Measurements from ENCODE around the gene GPC3. TPM values are rescaled to one million over a fixed set of nuclear protein-coding genes. Genes with fewer than 3 reads are reported as not detected.

The GPC3 gene
- total and polyA plus RNA-seq, 5 donors from 2014 or later = 0.34 to 0.93 (median 0.44) TPM; not detected in 2

DNA sequence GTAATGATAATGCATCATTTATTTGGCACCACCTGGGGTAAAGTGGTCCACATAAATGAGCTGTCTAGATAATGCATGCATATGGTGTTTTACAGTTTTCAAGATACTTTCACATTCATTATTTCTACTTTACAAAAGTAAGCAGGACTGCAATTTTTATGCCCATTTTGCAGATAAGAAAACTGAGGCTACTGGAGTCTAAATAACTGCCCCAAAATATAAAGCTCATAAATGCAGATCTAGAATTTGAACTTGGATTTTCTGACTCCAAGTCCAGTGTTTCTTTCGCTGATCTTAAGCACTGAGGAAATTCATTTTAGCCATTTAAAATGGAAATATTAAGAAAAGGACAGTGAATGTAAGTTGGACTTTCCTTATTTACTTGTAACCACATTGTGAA, 36.5 kb downstream of the GPC3 start:
- H3K27me3 Mint-ChIP-seq = peaks cover 7% of the 10 kb centered on the region
- no peak overlapping the region for H3K4me3 Mint-ChIP-seq
- H3K4me1 Mint-ChIP-seq = no peaks in the 10 kb centered on the region
- no peaks in the 10 kb centered on the region for H3K9me3 ChIP-seq (ENCODE audit: control insufficient read depth in 2 of 2, low read length in 2 of 2)
- H3K27ac Mint-ChIP-seq = no peak overlapping the region
- no peak overlapping the region for H3K27ac ChIP-seq (ENCODE audit: insufficient read depth, low read length, poor library complexity, severe bottlenecking)
- DNase-seq (no peak), ATAC-seq (ENCODE audit: low read depth in 2 of 2) (no peak)
- H3K4me3 ChIP-seq (ENCODE audit: low read depth, low read length) = no peak overlapping the region
- no peaks in the 10 kb centered on the region for H3K27me3 ChIP-seq (ENCODE audit: control insufficient read depth, insufficient read depth, low read length)
- no peaks in the 10 kb centered on the region for H3K36me3 Mint-ChIP-seq
- H3K36me3 ChIP-seq (ENCODE audit: control insufficient read depth, insufficient read depth, low read length) = no peaks in the 10 kb centered on the region
- peaks cover 0 to under 1% (median 0%) of the 10 kb centered on the region in 7 donors for H3K9me3 Mint-ChIP-seq
- no peaks in the 10 kb centered on the region for H3K4me1 ChIP-seq (ENCODE audit: control insufficient read depth, insufficient read depth, low read length, poor library complexity, severe bottlenecking)

DNA sequence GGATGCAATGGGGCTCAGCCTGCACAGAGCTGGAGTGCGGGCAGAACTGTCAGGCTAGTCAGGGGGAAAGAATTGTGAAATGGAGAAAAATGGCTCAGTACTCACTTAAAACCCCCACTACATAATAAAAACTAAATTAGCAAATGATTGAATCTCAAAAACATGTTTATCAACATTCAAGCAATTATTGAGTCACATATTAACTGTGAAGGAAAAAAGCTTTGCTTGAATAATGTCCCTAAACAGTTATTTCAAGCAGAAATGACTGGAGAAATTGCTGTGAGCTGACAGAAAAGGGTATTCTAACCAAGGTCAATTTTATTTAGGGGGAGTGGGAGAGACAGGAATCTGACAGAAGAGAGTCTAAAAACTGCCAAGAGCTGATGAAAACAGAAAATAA, 37.4 kb downstream of the GPC3 start:
- no peaks in the 10 kb centered on the region for H3K4me1 ChIP-seq (ENCODE audit: control insufficient read depth, insufficient read depth, low read length, poor library complexity, severe bottlenecking)
- H3K4me3 Mint-ChIP-seq = no peak overlapping the region
- H3K4me3 ChIP-seq (ENCODE audit: low read depth, low read length) = no peak overlapping the region
- no peaks in the 10 kb centered on the region for H3K36me3 Mint-ChIP-seq
- no peaks in the 10 kb centered on the region for H3K27me3 ChIP-seq (ENCODE audit: control insufficient read depth, insufficient read depth, low read length)
- ATAC-seq (ENCODE audit: low read depth in 2 of 2) = no peak
- H3K9me3 Mint-ChIP-seq = no peaks in the 10 kb centered on the region
- no peak overlapping the region for H3K27ac ChIP-seq (ENCODE audit: insufficient read depth, low read length, poor library complexity, severe bottlenecking)
- no peak overlapping the region for H3K27ac Mint-ChIP-seq
- DNase-seq = no peak
- H3K27me3 Mint-ChIP-seq = peaks cover 4% of the 10 kb centered on the region
- no peaks in the 10 kb centered on the region for H3K36me3 ChIP-seq (ENCODE audit: control insufficient read depth, insufficient read depth, low read length)
- no peaks in the 10 kb centered on the region for H3K9me3 ChIP-seq (ENCODE audit: control insufficient read depth in 2 of 2, low read length in 2 of 2)
- no peaks in the 10 kb centered on the region for H3K4me1 Mint-ChIP-seq

DNA sequence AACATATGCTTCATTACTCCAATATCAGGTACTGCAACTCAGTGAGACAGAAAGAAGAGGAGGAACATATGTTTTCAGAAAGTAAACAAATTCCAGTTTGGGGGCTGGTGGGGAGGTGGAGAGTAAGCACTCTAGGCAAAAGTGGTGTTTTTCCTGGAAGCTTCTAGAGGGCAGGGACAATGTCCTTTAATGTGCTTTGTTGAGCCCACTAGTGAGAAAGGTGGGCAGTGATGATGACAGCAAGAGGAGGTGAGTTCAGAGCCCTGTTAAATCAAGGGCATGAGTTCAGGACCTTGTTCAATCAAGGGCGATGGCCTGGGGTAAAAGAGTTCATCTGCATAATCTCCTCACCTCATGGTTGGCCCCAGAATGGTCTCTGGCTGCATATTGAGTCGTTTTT, 38.4 kb downstream of the GPC3 start:
- no peak for DNase-seq

DNA sequence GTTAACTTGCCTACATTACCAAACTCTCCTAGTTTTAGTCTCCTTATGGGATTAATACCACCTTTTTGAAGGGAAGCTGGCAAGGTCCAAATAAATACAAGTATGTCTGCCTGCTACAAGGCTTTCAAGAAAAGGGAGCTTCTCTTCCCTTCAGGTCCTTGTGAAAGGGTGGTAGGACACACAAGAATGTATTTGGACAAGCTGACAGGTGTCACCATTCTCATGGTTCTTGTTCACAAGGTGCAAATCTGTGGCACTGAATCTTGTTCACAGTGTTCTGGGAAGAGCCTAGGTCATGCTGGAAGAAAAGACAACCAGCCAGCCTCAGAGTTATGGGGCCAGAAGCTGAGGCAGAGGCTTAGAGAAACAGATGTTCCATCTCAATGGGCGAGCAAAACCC, 41.9 kb downstream of the GPC3 start:
- Histone ChIP-seq H3K9me3 (ENCODE audit: control insufficient read depth in 2 of 2, low read length in 2 of 2) (no peaks in the 10 kb centered on the region), H3K27me3 (ENCODE audit: control insufficient read depth, insufficient read depth, low read length) (no peaks in the 10 kb centered on the region), H3K36me3 (ENCODE audit: control insufficient read depth, insufficient read depth, low read length) (no peaks in the 10 kb centered on the region), H3K4me1 (ENCODE audit: control insufficient read depth, insufficient read depth, low read length, poor library complexity, severe bottlenecking) (no peaks in the 10 kb centered on the region), H3K27ac (ENCODE audit: insufficient read depth, low read length, poor library complexity, severe bottlenecking) (no peak overlapping the region), H3K4me3 (ENCODE audit: low read depth, low read length) (no peak overlapping the region)
- ATAC-seq (ENCODE audit: low read depth in 2 of 2) (no peak), DNase-seq (no peak)
- no peaks in the 10 kb centered on the region for H3K9me3 Mint-ChIP-seq
- H3K36me3 Mint-ChIP-seq = no peaks in the 10 kb centered on the region
- H3K4me1 Mint-ChIP-seq = no peaks in the 10 kb centered on the region
- no peak overlapping the region for H3K4me3 Mint-ChIP-seq
- peaks cover 4% of the 10 kb centered on the region for H3K27me3 Mint-ChIP-seq
- H3K27ac Mint-ChIP-seq = no peak overlapping the region

More for the DNA sequence above, 38.4 kb downstream of the GPC3 start:
- Mint-ChIP-seq H3K4me3 (no peak overlapping the region), H3K4me1 (no peaks in the 10 kb centered on the region), H3K9me3 (no peaks in the 10 kb centered on the region), H3K27me3 (peaks cover 4% of the 10 kb centered on the region), H3K27ac (no peak overlapping the region), H3K36me3 (no peaks in the 10 kb centered on the region)
- no peak overlapping the region for H3K4me3 ChIP-seq (ENCODE audit: low read depth, low read length)
- no peaks in the 10 kb centered on the region for H3K27me3 ChIP-seq (ENCODE audit: control insufficient read depth, insufficient read depth, low read length)
- no peak for ATAC-seq (ENCODE audit: low read depth in 2 of 2)
- H3K36me3 ChIP-seq (ENCODE audit: control insufficient read depth, insufficient read depth, low read length) = no peaks in the 10 kb centered on the region
- no peak overlapping the region for H3K27ac ChIP-seq (ENCODE audit: insufficient read depth, low read length, poor library complexity, severe bottlenecking)
- H3K4me1 ChIP-seq (ENCODE audit: control insufficient read depth, insufficient read depth, low read length, poor library complexity, severe bottlenecking) = no peaks in the 10 kb centered on the region
- no peaks in the 10 kb centered on the region for H3K9me3 ChIP-seq (ENCODE audit: control insufficient read depth in 2 of 2, low read length in 2 of 2)

DNA sequence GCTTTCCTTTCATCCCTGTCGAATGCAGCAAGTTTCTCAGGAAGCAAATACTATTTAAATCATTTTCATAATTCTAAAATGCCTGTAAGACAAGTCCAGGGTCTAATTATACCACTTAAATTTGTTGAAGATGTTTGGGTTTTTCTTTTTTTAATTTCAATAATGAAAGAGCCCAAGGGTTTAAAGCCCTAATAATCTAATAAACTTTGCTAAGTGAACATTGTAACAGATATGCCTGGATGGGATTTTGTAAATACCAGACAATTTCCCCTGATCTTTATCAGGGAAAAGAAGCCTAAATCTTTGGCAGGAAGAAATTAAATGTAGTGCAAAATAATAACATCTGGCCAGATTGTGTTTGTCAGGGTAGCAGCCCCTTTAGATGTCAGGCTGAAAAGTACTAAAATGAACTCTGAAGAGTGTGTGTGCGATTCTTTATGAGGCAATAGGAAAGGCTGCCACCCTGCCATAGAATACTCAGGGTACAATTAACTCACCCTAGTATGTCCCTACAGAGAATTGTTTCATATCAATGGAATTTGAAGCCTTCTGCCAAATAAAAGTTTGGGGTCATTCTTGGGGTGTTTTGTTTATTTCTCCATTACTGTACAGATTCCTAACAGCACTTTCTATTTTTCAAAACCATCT, 45.6 kb downstream of the GPC3 start:
- Mint-ChIP-seq H3K4me3 (no peak overlapping the region), H3K4me1 (no peaks in the 10 kb centered on the region), H3K9me3 (no peaks in the 10 kb centered on the region), H3K27ac (no peak overlapping the region), H3K36me3 (no peaks in the 10 kb centered on the region), H3K27me3 (peaks cover 5% of the 10 kb centered on the region)
- Histone ChIP-seq H3K4me1 (ENCODE audit: control insufficient read depth, insufficient read depth, low read length, poor library complexity, severe bottlenecking) (no peaks in the 10 kb centered on the region), H3K9me3 (ENCODE audit: control insufficient read depth in 2 of 2, low read length in 2 of 2) (no peaks in the 10 kb centered on the region), H3K27me3 (ENCODE audit: control insufficient read depth, insufficient read depth, low read length) (no peaks in the 10 kb centered on the region), H3K36me3 (ENCODE audit: control insufficient read depth, insufficient read depth, low read length) (no peaks in the 10 kb centered on the region), H3K4me3 (ENCODE audit: low read depth, low read length) (no peak overlapping the region), H3K27ac (ENCODE audit: insufficient read depth, low read length, poor library complexity, severe bottlenecking) (no peak overlapping the region)
- no peak for DNase-seq
- ATAC-seq (ENCODE audit: low read depth in 2 of 2) = no peak

DNA sequence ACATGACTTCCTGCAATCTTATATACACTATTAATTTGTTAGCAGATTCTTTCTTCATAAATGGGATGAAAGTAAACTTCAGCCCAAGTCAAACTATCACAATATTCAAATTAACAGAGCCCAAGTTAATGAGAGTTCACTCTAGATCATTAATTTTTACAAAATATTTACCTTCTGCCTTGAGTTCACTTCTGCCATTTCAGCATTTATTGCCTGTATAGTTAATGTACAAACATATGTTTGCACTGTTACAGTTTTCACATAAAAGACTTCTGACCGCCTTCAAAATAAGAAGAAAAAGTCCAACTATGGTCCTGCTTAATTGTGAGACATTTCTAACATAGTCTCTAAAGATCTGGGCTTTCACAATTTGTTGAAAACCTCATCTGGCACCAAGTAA, 46.9 kb downstream of the GPC3 start:
- DNase-seq = no peak
- no peaks in the 10 kb centered on the region for H3K36me3 Mint-ChIP-seq

DNA sequence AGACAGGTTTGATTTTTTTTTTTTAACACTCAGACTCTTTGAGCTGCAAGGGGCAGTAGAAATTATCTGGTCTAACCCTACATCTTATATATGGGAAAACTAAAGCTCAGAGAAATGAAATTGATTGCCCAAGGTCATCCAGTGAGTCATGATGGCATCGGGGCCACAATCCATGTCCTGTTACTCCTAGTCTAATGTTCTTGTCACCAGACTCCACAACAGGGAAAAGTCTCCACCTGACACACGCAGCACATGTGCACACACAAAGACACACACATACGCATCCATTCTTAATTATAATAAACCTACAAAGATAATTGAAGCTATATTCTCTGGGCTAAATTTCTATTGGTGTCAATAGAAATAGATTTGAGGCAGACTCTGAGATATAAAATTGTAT, 48.4 kb downstream of the GPC3 start:
- H3K4me3 ChIP-seq (ENCODE audit: low read depth, low read length) = no peak overlapping the region
- no peak overlapping the region for H3K4me3 Mint-ChIP-seq
- H3K27me3 Mint-ChIP-seq = peaks cover 5% of the 10 kb centered on the region
- H3K27ac Mint-ChIP-seq = no peak overlapping the region
- no peak overlapping the region for H3K27ac ChIP-seq (ENCODE audit: insufficient read depth, low read length, poor library complexity, severe bottlenecking)
- no peaks in the 10 kb centered on the region for H3K4me1 Mint-ChIP-seq
- no peak for ATAC-seq (ENCODE audit: low read depth in 2 of 2)
- H3K36me3 Mint-ChIP-seq = no peaks in the 10 kb centered on the region
- no peaks in the 10 kb centered on the region for H3K36me3 ChIP-seq (ENCODE audit: control insufficient read depth, insufficient read depth, low read length)
- no peak for DNase-seq
- no peaks in the 10 kb centered on the region for H3K9me3 Mint-ChIP-seq
- no peaks in the 10 kb centered on the region for H3K4me1 ChIP-seq (ENCODE audit: control insufficient read depth, insufficient read depth, low read length, poor library complexity, severe bottlenecking)
- no peaks in the 10 kb centered on the region for H3K9me3 ChIP-seq (ENCODE audit: control insufficient read depth in 2 of 2, low read length in 2 of 2)
- H3K27me3 ChIP-seq (ENCODE audit: control insufficient read depth, insufficient read depth, low read length) = no peaks in the 10 kb centered on the region

More for the DNA sequence above, 46.9 kb downstream of the GPC3 start:
- H3K4me1 ChIP-seq (ENCODE audit: control insufficient read depth, insufficient read depth, low read length, poor library complexity, severe bottlenecking) = no peaks in the 10 kb centered on the region
- Mint-ChIP-seq H3K9me3 (no peaks in the 10 kb centered on the region), H3K4me3 (no peak overlapping the region), H3K4me1 (no peaks in the 10 kb centered on the region), H3K27me3 (peaks cover 5% of the 10 kb centered on the region), H3K27ac (no peak overlapping the region)
- H3K4me3 ChIP-seq (ENCODE audit: low read depth, low read length) = no peak overlapping the region
- no peaks in the 10 kb centered on the region for H3K36me3 ChIP-seq (ENCODE audit: control insufficient read depth, insufficient read depth, low read length)
- H3K27me3 ChIP-seq (ENCODE audit: control insufficient read depth, insufficient read depth, low read length) = no peaks in the 10 kb centered on the region
- no peaks in the 10 kb centered on the region for H3K9me3 ChIP-seq (ENCODE audit: control insufficient read depth in 2 of 2, low read length in 2 of 2)
- no peak overlapping the region for H3K27ac ChIP-seq (ENCODE audit: insufficient read depth, low read length, poor library complexity, severe bottlenecking)
- ATAC-seq (ENCODE audit: low read depth in 2 of 2) = no peak

DNA sequence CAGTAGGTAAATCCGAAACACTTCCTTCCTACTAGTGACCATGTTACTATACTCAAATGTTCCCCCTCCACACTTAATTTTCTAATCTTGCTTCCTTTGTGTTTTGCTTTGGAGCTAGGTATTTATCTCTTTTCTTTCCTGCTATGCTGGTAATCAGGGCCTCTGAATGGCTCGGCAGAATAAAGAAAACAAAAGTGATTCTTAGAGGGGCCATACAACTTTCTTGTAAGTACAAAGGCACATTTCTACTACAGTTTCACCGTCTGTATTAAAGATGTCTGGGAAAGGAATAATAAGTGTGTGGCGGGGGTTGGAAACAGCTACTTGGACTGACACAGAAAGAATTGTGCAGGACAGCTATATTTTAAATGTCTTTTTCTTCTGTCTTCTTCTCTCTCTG, 50.3 kb downstream of the GPC3 start:
- Histone ChIP-seq H3K9me3 (ENCODE audit: control insufficient read depth in 2 of 2, low read length in 2 of 2) (no peaks in the 10 kb centered on the region), H3K4me1 (ENCODE audit: control insufficient read depth, insufficient read depth, low read length, poor library complexity, severe bottlenecking) (no peaks in the 10 kb centered on the region), H3K27ac (ENCODE audit: insufficient read depth, low read length, poor library complexity, severe bottlenecking) (no peak overlapping the region), H3K36me3 (ENCODE audit: control insufficient read depth, insufficient read depth, low read length) (no peaks in the 10 kb centered on the region), H3K4me3 (ENCODE audit: low read depth, low read length) (no peak overlapping the region), H3K27me3 (ENCODE audit: control insufficient read depth, insufficient read depth, low read length) (no peaks in the 10 kb centered on the region)
- Mint-ChIP-seq H3K9me3 (no peaks in the 10 kb centered on the region), H3K4me1 (no peaks in the 10 kb centered on the region), H3K27me3 (peaks cover 5% of the 10 kb centered on the region), H3K36me3 (no peaks in the 10 kb centered on the region), H3K4me3 (no peak overlapping the region), H3K27ac (no peak overlapping the region)
- no peak for DNase-seq
- no peak for ATAC-seq (ENCODE audit: low read depth in 2 of 2)
